ENCODE measurements around the gene SAG. TPM values are rescaled to one million over a fixed set of nuclear protein-coding genes. Genes with fewer than 3 reads are reported as not detected.
A peak's percentile ranks its signal among the peaks of the same experiment; 100 is the strongest.

Gene SAG
- total RNA-seq, 2 experiments from 2014 or later, result not detected

- Mint-ChIP-seq H3K36me3 (ENCODE audit: low read depth) (peaks cover 34% of the 10 kb centered on the region), H3K4me3 (no peak overlapping the region), H3K4me1 (peaks cover 48% of the 10 kb centered on the region), H3K27ac (no peak overlapping the region), H3K27me3 (no peaks in the 10 kb centered on the region), H3K9me3 (peaks cover 2% of the 10 kb centered on the region)
- no peak for DNase-seq
- CTCF ChIA-PET, result interaction anchor here (1.6 to 2.0 kb wide), 2 partner anchors 15 to 17 kb away, joined by 3 to 7 read pairs; no protein-coding TSS in a partner anchor
- POLR2A ChIA-PET, result no interaction called here
These were observed 71.8 kb downstream of the SAG start for GRCh38 chr2:233379441-233379840.

GRCh38 chr2:233380132-233380895 is 72.7 kb downstream of the SAG start:
- peaks cover 37% of the 10 kb centered on the region for H3K36me3 Mint-ChIP-seq (ENCODE audit: low read depth)
- ChIA-PET POLR2A (no interaction called here), CTCF (interaction anchor here (1.0 to 2.0 kb wide), 3 partner anchors 16 to 22 kb away, joined by 3 to 7 read pairs (median 3); no protein-coding TSS in a partner anchor)
- no peaks in the 10 kb centered on the region for H3K27me3 Mint-ChIP-seq
- H3K4me1 Mint-ChIP-seq, result peaks cover 56% of the 10 kb centered on the region
- H3K9me3 Mint-ChIP-seq, result peaks cover 2% of the 10 kb centered on the region
- no peak for DNase-seq
- H3K27ac Mint-ChIP-seq, result peak overlapping the region; percentile 16
- H3K4me3 Mint-ChIP-seq, result no peak overlapping the region

- CTCF ChIA-PET, result interaction anchor here (0.6 to 1.6 kb wide), 4 partner anchors 8 to 24 kb away, joined by 3 to 5 read pairs (median 3); no protein-coding TSS in a partner anchor
- no peak for DNase-seq
- POLR2A ChIA-PET, result interaction anchor here (0.6 kb wide), 1 partner anchor 24 kb away, joined by 3 read pairs; no protein-coding TSS in a partner anchor
- Mint-ChIP-seq H3K4me3 (no peak overlapping the region), H3K4me1 (peaks cover 60% of the 10 kb centered on the region), H3K27me3 (no peaks in the 10 kb centered on the region), H3K36me3 (ENCODE audit: low read depth) (peaks cover 33% of the 10 kb centered on the region), H3K9me3 (peaks cover 2% of the 10 kb centered on the region), H3K27ac (peak overlapping the region; percentile 16)
These were observed 73.5 kb downstream of the SAG start for GRCh38 chr2:233380995-233381637.

- Mint-ChIP-seq H3K9me3 (peaks cover 2% of the 10 kb centered on the region), H3K4me1 (peaks cover 65% of the 10 kb centered on the region), H3K4me3 (no peak overlapping the region), H3K27me3 (no peaks in the 10 kb centered on the region), H3K36me3 (ENCODE audit: low read depth) (peaks cover 34% of the 10 kb centered on the region), H3K27ac (no peak overlapping the region)
- ChIA-PET CTCF (interaction anchor here (0.6 to 1.1 kb wide), 3 partner anchors 9 to 24 kb away, joined by 3 to 5 read pairs (median 3); no protein-coding TSS in a partner anchor), POLR2A (interaction anchor here (0.6 kb wide), 1 partner anchor 24 kb away, joined by 3 read pairs; no protein-coding TSS in a partner anchor)
- DNase-seq, result no peak
These were observed 74.0 kb downstream of the SAG start for GRCh38 chr2:233381638-233381995.

GRCh38 chr2:233384015-233384414 is 76.4 kb downstream of the SAG start:
- DNase-seq, result no peak
- CTCF ChIA-PET, result interaction anchor here (1.0 to 3.7 kb wide), 5 partner anchors 9 to 35 kb away, joined by 3 to 16 read pairs (median 5); no protein-coding TSS in a partner anchor
- Mint-ChIP-seq H3K4me3 (no peak overlapping the region), H3K4me1 (peaks cover 79% of the 10 kb centered on the region), H3K36me3 (ENCODE audit: low read depth) (peaks cover 29% of the 10 kb centered on the region), H3K27me3 (no peaks in the 10 kb centered on the region), H3K9me3 (no peaks in the 10 kb centered on the region), H3K27ac (peak overlapping the region; percentile 96)
- POLR2A ChIA-PET, result no interaction called here

- Mint-ChIP-seq H3K27me3 (no peaks in the 10 kb centered on the region), H3K36me3 (ENCODE audit: low read depth) (peaks cover 34% of the 10 kb centered on the region), H3K27ac (peak overlapping the region; percentile 96), H3K9me3 (no peaks in the 10 kb centered on the region), H3K4me1 (peaks cover 82% of the 10 kb centered on the region), H3K4me3 (peak overlapping the region; percentile 66)
- no peak for DNase-seq
- CTCF ChIA-PET, result interaction anchor here (1.0 to 3.7 kb wide), 6 partner anchors 10 to 47 kb away, joined by 3 to 16 read pairs (median 5); no protein-coding TSS in a partner anchor
- POLR2A ChIA-PET, result no interaction called here
These were observed 77.3 kb downstream of the SAG start for GRCh38 chr2:233384811-233385488.

GRCh38 chr2:233385489-233386044 is 78.0 kb downstream of the SAG start:
- CTCF ChIA-PET, result interaction anchor here (0.6 to 3.7 kb wide), 6 partner anchors 9 to 136 kb away, joined by 3 to 16 read pairs (median 5); no protein-coding TSS in a partner anchor
- no peaks in the 10 kb centered on the region for H3K9me3 Mint-ChIP-seq
- H3K27me3 Mint-ChIP-seq, result no peaks in the 10 kb centered on the region
- H3K27ac Mint-ChIP-seq, result peak overlapping the region; percentile 96
- peak overlapping the region; percentile 66 for H3K4me3 Mint-ChIP-seq
- peaks cover 82% of the 10 kb centered on the region for H3K4me1 Mint-ChIP-seq
- peak; percentile 65 for DNase-seq
- POLR2A ChIA-PET, result no interaction called here
- H3K36me3 Mint-ChIP-seq (ENCODE audit: low read depth), result peaks cover 39% of the 10 kb centered on the region

- POLR2A ChIA-PET, result no interaction called here
- Mint-ChIP-seq H3K36me3 (ENCODE audit: low read depth) (peaks cover 39% of the 10 kb centered on the region), H3K4me3 (peak overlapping the region; percentile 66), H3K4me1 (peaks cover 73% of the 10 kb centered on the region), H3K9me3 (no peaks in the 10 kb centered on the region), H3K27me3 (no peaks in the 10 kb centered on the region), H3K27ac (peak overlapping the region; percentile 96)
- no peak for DNase-seq
- CTCF ChIA-PET, result interaction anchor here (1.6 to 3.7 kb wide), 2 partner anchors 17 to 49 kb away, joined by 3 to 16 read pairs; no protein-coding TSS in a partner anchor
These were observed 78.9 kb downstream of the SAG start for GRCh38 chr2:233386382-233387041.

- ChIA-PET CTCF (interaction anchor here (2.0 to 3.7 kb wide), 2 partner anchors 16 to 26 kb away, joined by 6 to 16 read pairs; no protein-coding TSS in a partner anchor), POLR2A (interaction anchor here (0.6 kb wide), 1 partner anchor 60 kb away, joined by 6 read pairs; no protein-coding TSS in a partner anchor)
- Mint-ChIP-seq H3K4me1 (peaks cover 70% of the 10 kb centered on the region), H3K27me3 (no peaks in the 10 kb centered on the region), H3K9me3 (no peaks in the 10 kb centered on the region), H3K27ac (no peak overlapping the region), H3K36me3 (ENCODE audit: low read depth) (peaks cover 42% of the 10 kb centered on the region), H3K4me3 (peak overlapping the region; percentile 66)
- DNase-seq, result no peak
These were observed 79.6 kb downstream of the SAG start for GRCh38 chr2:233387225-233387624.

GRCh38 chr2:233387667-233388528 is 80.3 kb downstream of the SAG start:
- H3K27ac Mint-ChIP-seq, result no peak overlapping the region
- no peak for DNase-seq
- ChIA-PET CTCF (interaction anchor here (1.0 to 3.7 kb wide), 3 partner anchors 16 to 26 kb away, joined by 3 to 16 read pairs (median 6); no protein-coding TSS in a partner anchor), POLR2A (interaction anchor here (0.6 kb wide), 1 partner anchor 60 kb away, joined by 6 read pairs; no protein-coding TSS in a partner anchor)
- no peaks in the 10 kb centered on the region for H3K27me3 Mint-ChIP-seq
- H3K9me3 Mint-ChIP-seq, result no peaks in the 10 kb centered on the region
- H3K4me1 Mint-ChIP-seq, result peaks cover 63% of the 10 kb centered on the region
- H3K36me3 Mint-ChIP-seq (ENCODE audit: low read depth), result peaks cover 45% of the 10 kb centered on the region
- H3K4me3 Mint-ChIP-seq, result no peak overlapping the region

- no peak overlapping the region for H3K27ac Mint-ChIP-seq
- no peak for DNase-seq
- H3K4me1 Mint-ChIP-seq, result peaks cover 54% of the 10 kb centered on the region
- H3K4me3 Mint-ChIP-seq, result no peak overlapping the region
- no peaks in the 10 kb centered on the region for H3K27me3 Mint-ChIP-seq
- ChIA-PET CTCF (interaction anchor here (0.7 kb wide), 1 partner anchor 54 kb away, joined by 3 read pairs; no protein-coding TSS in a partner anchor), POLR2A (no interaction called here)
- no peaks in the 10 kb centered on the region for H3K9me3 Mint-ChIP-seq
- peaks cover 47% of the 10 kb centered on the region for H3K36me3 Mint-ChIP-seq (ENCODE audit: low read depth)
These were observed 82.0 kb downstream of the SAG start for GRCh38 chr2:233389601-233390125.
